ENCODE results near the gene ZFR2.
"Not testable (repeated sequence)": the region's sequence is repeated elsewhere in the genome, so short reads cannot be mapped to it uniquely, and the experiment has no call there.

ZFR2 gene

DNA sequence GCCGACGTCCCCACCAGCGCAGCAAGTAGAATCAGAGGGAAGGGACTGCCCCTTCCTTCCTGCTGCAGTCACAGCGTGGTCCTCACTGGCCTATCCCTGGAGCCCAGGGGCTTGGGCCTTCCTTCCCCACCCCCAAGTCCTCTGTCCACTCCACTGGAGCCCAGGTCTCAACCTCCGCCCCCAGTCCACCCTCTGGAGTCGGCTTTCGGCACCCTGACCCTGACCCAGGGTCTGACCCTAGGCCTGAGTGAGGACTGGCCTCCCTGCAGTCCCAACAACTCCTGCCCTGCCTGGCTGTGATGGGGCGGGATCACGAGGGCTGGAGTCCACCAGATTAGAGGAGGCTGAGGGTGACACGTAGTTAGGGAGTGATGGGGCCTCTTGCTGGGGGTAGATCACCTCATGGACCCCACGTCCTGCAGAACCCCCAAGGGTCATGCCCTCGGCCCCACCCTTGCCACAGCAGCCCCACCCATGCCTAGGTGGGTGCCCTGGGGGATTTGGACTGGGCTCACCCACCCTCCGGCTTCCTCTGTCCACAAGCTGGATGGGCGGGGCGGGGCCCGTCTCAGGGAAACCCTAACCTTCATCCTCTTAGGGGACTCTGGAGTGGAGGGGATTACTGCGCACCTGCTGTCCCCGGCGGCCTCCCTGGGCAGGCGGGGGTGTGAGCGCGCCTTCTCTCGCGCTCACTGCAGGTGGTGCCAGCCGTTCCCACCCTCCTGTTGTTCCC, 100.7 kb downstream of the ZFR2 start:
- peaks cover 30 to 36% of the 10 kb centered on the region in 2 donors for H3K36me3 Mint-ChIP-seq
- no peaks in the 10 kb centered on the region for H3K27me3 Mint-ChIP-seq
- H3K4me3 Mint-ChIP-seq: no peak overlapping the region
- DNase-seq (no peak), ATAC-seq (replicated peaks) (no peak)
- peaks cover 6 to 14% of the 10 kb centered on the region in 2 donors for H3K4me1 Mint-ChIP-seq
- H3K9me3 Mint-ChIP-seq: no peaks in the 10 kb centered on the region
- no peak overlapping the region for H3K27ac Mint-ChIP-seq

DNA sequence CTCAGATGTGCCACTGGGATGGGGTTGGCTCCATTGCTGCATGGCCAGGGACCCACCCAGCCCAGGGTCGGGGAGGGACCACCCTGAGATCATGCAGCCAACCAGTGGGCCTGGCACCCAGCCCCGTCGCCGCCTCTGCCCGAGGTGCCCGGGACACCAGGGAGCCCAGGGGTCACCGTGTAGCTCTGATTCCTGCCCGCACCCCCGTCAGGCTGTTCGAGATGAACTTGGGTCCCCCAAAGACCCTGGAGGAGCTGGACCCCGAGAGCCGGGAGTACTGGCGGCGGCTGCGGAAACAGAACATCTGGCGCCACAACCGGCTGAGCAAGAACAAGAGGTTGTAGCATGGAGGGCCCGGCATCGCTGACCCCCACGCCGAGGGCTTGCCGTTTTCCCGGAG, 101.8 kb downstream of the ZFR2 start:
- no peak overlapping the region for H3K4me3 Mint-ChIP-seq
- peaks cover 34 to 39% of the 10 kb centered on the region in 2 donors for H3K36me3 Mint-ChIP-seq

DNA sequence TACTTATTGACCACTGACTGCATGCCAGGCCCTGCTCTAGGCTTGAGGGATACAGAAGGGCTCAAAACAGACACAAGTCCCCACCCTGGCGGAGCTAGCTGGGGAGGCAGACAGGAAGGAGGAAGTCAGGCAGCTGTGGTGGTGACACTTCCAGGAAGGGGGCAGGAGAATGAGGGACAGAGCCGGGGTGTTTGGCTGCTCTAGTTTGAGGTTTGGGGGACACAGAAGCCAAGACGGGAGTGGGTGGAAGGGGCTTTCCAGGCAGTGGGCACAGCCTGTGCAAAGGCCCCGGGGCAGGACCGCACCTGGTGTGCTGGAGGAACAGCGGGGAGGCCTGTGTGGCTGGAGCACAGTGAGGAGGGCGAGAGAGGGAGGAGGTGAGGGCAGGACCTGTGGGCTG, 102.3 kb downstream of the ZFR2 start:
- H3K4me1 Mint-ChIP-seq: peaks cover 14 to 22% of the 10 kb centered on the region in 2 donors
- peak overlapping the region; percentile 47 for H3K27ac Mint-ChIP-seq
- H3K4me3 Mint-ChIP-seq: no peak overlapping the region
- H3K9me3 Mint-ChIP-seq: peaks cover 0 to 2% of the 10 kb centered on the region in 2 donors
- H3K36me3 Mint-ChIP-seq: peaks cover 34 to 39% of the 10 kb centered on the region in 2 donors
- H3K27me3 Mint-ChIP-seq: no peaks in the 10 kb centered on the region
- no peak for ATAC-seq (replicated peaks)
- DNase-seq: no peak

More for the DNA sequence above, 101.8 kb downstream of the ZFR2 start:
- Mint-ChIP-seq H3K9me3 (no peaks in the 10 kb centered on the region), H3K27me3 (no peaks in the 10 kb centered on the region), H3K27ac (no peak overlapping the region), H3K4me1 (peaks cover 9 to 17% of the 10 kb centered on the region in 2 donors)
- DNase-seq (no peak), ATAC-seq (replicated peaks) (no peak)

DNA sequence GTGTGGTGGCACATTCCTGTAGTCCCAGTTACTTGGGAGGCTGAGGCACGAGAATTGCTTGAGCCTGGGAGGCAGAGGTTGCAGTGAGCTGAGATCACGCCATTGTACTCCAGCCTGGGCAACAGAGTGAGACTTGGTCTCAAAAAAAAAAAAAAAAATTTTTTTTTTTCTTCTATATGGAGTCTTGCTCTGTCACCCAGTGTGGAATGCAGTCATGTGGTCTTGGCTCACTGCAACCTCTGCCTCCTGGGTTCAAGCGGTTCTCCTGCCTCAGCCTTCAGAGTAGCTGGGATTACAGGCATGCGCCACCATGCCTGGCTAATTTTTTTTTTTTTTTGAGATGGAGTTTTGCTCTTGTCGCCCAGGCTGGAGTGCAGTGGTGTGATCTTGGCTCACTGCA, 103.1 kb downstream of the ZFR2 start:
- not testable (repeated sequence) for ATAC-seq (replicated peaks); H3K4me3 Mint-ChIP-seq
- H3K4me1 Mint-ChIP-seq: peaks cover 20 to 29% of the 10 kb centered on the region in 2 donors

DNA sequence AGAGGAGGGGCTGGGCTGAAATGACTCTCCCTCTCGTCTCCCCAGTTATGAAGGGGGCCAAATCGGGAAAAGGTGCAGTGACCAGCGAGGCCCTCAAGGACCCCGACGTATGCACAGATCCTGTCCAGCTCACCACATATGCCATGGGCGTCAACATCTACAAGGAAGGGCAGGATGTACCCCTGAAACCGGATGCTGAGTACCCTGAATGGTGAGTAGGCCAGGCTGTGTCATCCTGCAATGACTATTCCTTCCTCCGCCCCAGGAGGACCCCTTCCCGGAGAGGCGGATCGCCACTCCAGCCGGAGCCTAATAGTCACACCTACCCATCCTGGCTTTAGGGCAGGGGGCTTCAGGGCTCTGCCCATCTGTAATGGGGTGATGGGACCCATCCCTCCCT, 103.7 kb downstream of the ZFR2 start:
- no peak for DNase-seq
- H3K27ac Mint-ChIP-seq: no peak overlapping the region
- no peaks in the 10 kb centered on the region for H3K27me3 Mint-ChIP-seq
- no peak overlapping the region for H3K4me3 Mint-ChIP-seq
- H3K4me1 Mint-ChIP-seq: peaks cover 20 to 34% of the 10 kb centered on the region in 2 donors
- H3K9me3 Mint-ChIP-seq: peaks cover 0 to 2% of the 10 kb centered on the region in 2 donors
- H3K36me3 Mint-ChIP-seq: peaks cover 33 to 37% of the 10 kb centered on the region in 2 donors
- ATAC-seq (replicated peaks): no peak

More for the DNA sequence above, 103.1 kb downstream of the ZFR2 start:
- not testable (repeated sequence) for H3K27ac Mint-ChIP-seq, H3K27me3 Mint-ChIP-seq, H3K9me3 Mint-ChIP-seq, DNase-seq
- H3K36me3 Mint-ChIP-seq: peaks cover 33 to 38% of the 10 kb centered on the region in 2 donors

DNA sequence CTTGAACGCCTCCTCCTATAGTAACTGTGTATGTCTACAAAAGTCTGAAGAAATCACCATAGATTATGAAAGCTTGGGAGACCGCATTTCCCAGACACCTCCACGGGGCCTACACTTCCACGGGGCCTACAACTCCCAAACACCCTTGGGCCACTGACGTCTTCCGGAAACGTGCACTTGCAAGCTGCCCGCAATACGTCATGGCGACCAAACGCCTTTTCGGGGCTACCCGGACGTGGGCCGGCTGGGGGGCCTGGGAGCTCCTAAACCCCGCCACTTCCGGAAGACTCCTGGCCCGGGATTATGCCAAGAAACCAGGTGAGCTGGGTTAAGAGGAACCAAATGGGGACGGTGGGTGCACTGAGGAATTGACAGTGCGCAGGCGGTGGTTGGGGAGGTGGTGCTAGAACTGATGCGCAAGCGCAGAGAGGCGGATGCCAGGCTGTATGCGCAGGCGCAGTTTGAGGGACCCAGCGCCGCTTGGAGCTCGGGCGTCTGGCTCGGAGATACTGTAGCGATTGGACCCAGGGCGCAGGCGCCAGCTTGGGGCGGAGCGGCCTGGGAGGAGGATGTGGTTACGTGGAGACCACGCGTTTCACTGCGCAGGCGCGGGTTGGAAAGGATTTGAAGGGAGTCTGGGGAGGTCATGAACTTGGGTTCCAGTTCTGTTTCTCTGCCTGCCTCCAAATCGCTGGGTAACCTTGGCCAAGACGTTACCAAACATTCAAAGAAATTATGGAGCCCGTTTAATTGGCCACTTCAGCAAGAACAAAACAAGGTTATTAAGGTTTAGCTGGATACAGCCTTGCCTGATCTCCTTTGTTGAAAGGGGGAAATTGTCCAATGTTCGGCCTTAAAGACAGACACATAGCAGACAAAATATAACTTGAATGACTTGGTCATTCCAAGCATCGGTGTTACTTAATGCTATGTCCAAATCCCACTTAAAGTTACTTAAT, 106.1 kb downstream of the ZFR2 start, which contains the start of gene MRPL54:
TSS of gene MRPL54 (plus strand) at position 182 of the 959 bp plus-strand sequence. CDS start at position 201, 19 bp downstream.
- Mint-ChIP-seq H3K4me1 (peaks cover 26 to 45% of the 10 kb centered on the region in 2 donors), H3K9me3 (peaks cover 0 to 2% of the 10 kb centered on the region in 2 donors), H3K36me3 (peaks cover 16 to 24% of the 10 kb centered on the region in 2 donors), H3K27ac (peak within 1 kb of the TSS; percentile 100), H3K4me3 (peak within 1 kb of the TSS; percentile 98 to 99), H3K27me3 (no peaks in the 10 kb centered on the region)
- ATAC-seq (replicated peaks): peak; percentile 88 to 90
- DNase-seq: peak; percentile 99

DNA sequence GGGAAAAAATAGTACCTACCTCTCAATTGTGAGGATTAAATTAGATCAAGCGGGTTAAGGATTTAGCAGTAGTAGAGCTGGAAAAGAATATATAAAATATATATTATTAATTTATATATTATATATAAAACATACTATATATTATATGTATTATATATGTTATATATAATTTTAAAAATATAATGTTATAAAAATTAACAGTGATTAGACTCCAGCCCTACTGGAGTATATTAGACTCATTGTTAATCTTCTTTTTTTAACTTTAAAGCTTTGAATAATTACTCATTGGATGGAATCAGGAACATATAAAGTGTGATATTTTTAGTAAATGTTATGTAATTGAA, 106.7 kb downstream of the ZFR2 start:
- Mint-ChIP-seq H3K36me3 (peaks cover 16 to 20% of the 10 kb centered on the region in 2 donors), H3K4me1 (peaks cover 26 to 45% of the 10 kb centered on the region in 2 donors), H3K4me3 (peak overlapping the region; percentile 98 to 99), H3K9me3 (peaks cover 0 to 2% of the 10 kb centered on the region in 2 donors), H3K27ac (peak overlapping the region; percentile 99), H3K27me3 (no peaks in the 10 kb centered on the region)
- no peak for DNase-seq
- ATAC-seq (replicated peaks): no peak

DNA sequence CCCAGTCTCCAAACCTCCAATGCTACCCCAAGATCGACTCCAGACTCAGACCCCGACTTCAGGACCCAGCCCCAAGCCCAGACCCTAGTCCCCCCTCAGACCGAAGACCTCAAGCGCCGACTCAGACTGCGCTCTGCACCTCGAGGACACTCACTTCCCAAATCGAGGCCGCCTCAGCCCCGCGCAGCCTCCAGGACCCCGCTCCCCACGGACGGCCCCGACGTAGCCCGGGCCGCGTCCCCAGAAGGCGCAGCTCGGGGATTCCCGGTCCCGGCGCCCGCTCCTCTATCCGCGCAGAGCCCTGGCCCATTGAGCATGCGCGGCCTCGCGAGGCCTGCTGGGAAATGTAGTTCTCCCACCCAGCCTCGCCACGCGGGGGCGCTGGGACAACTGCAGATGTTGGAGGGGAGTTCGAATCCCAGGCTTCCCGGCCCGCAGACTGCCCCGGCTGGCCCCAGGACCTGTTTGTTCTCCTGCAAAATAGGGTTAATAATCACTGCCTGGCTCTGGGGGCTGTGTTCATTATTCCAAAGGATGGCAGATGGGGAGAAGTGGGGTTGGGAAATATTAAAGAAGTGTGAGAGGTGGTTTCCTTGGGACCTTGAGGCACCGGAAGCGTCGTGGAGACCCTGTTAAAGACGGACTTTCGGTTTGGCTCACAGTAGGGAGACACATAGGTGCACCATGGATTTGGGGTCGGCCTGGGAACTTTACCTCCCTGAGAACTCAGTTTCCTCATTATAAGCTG, 107.3 kb downstream of the ZFR2 start, which contains the start of gene APBA3:
TSS of gene APBA3 (minus strand) at position 311 of the 748 bp plus-strand sequence. CDS start 1,428 bp downstream, outside the sequence.
- peak; percentile 61 to 62 for ATAC-seq (replicated peaks)
- H3K27ac Mint-ChIP-seq: peak within 1 kb of the TSS; percentile 100
- DNase-seq: peak; percentile 91
- peaks cover 0 to 2% of the 10 kb centered on the region in 2 donors for H3K9me3 Mint-ChIP-seq
- peaks cover 12 to 20% of the 10 kb centered on the region in 2 donors for H3K36me3 Mint-ChIP-seq
- H3K4me3 Mint-ChIP-seq: peak within 1 kb of the TSS; percentile 98 to 99
- peaks cover 24 to 42% of the 10 kb centered on the region in 2 donors for H3K4me1 Mint-ChIP-seq
- no peaks in the 10 kb centered on the region for H3K27me3 Mint-ChIP-seq

DNA sequence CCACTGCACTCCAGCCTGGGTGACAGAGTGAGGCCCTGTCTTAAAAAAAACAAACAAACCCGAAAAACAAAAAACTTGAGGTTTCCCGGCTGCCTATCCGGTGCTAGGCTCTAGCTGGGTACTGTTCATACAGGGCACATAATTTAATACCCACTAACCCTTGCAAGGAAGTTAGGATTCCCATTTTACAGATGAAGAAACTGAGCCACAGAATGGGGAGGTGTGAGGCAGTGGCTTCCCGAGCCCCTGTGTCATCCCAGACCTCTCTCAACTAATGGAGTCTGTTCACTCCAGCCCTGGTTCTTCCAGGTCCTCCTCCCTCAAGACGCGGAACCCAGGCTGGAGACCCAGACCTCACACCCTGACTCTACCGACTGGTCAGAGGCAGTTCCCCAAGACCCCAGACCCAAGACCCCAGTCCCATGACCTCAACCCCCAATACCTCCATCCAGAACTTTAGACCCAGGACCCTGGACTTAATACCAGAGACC, 107.9 kb downstream of the ZFR2 start:
- DNase-seq (no peak), ATAC-seq (replicated peaks) (no peak)
- H3K27ac Mint-ChIP-seq: peak overlapping the region; percentile 99
- H3K36me3 Mint-ChIP-seq: peaks cover 7 to 17% of the 10 kb centered on the region in 2 donors
- H3K4me3 Mint-ChIP-seq: peak overlapping the region; percentile 94 to 99
- peaks cover 20 to 39% of the 10 kb centered on the region in 2 donors for H3K4me1 Mint-ChIP-seq
- H3K27me3 Mint-ChIP-seq: no peaks in the 10 kb centered on the region
- H3K9me3 Mint-ChIP-seq: peaks cover 0 to 2% of the 10 kb centered on the region in 2 donors

DNA sequence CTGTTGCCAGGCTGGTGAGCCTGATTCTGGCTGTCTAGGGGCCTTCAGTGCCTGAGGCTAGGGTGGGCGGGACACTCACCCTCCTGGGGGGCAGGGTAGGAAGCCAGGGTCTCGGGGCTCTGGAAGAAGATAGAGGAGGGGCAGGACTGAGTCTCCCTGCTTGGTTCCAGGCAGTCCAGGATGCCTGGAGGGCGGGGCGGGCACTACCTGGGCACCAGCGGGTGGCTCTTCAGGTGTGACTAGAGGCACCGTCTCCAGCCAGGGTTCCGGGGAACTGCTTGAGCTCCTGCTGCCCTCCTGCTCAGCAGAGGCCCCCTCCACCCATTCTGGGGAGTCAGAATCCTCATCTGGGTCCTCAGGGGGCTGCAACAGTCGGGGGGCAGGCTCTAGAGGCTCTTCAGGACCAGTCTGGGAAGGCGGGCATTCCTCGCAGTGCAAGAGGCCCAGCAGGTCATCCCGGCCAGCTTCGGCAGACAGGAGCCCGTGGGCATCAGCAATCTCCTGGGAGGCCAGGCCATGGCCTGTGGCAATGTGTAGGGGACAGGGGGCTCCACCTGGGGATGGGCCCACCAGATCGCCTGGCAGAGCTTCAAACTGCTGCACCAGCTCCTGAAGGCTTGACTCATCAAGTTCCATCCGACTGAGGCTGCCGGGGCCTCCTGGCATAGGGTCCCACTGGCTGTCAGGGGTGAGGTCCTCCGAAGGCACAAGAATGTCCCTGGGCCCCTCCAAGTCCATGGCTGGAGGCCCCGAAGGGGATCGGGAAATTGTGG, 109.2 kb downstream of the ZFR2 start:
- Mint-ChIP-seq H3K9me3 (peaks cover 0 to 2% of the 10 kb centered on the region in 2 donors), H3K27me3 (no peaks in the 10 kb centered on the region), H3K27ac (peak overlapping the region; percentile 56), H3K4me3 (peak overlapping the region; percentile 28 to 46), H3K4me1 (peaks cover 25 to 50% of the 10 kb centered on the region in 2 donors), H3K36me3 (peaks cover 13 to 25% of the 10 kb centered on the region in 2 donors)
- DNase-seq (no peak), ATAC-seq (replicated peaks) (no peak)

DNA sequence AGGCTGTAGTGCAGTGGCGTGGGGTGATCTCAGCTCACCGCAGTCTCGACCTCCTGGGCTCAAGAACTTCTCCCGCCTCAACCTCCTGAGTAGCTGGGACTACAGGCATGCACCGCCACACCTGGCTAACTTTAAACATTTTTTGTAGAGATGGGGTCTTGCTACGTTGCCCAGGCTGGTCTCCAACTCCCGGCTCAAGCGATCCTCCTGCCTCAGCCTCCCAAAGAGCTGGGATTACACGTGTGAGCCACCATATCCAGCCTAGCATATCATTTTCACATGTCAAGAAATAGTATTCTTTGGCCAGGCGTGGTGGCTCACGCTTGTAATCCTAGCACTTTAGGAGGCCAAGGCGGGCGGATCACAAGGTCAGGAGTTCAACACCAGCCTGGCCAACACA, 110.5 kb downstream of the ZFR2 start:
- DNase-seq; H3K4me3 Mint-ChIP-seq; H3K9me3 Mint-ChIP-seq; H3K27ac Mint-ChIP-seq; ATAC-seq (replicated peaks); H3K27me3 Mint-ChIP-seq: not testable (repeated sequence)
- Mint-ChIP-seq H3K4me1 (peaks cover 25 to 54% of the 10 kb centered on the region in 2 donors), H3K36me3 (peaks cover 14 to 34% of the 10 kb centered on the region in 2 donors)

DNA sequence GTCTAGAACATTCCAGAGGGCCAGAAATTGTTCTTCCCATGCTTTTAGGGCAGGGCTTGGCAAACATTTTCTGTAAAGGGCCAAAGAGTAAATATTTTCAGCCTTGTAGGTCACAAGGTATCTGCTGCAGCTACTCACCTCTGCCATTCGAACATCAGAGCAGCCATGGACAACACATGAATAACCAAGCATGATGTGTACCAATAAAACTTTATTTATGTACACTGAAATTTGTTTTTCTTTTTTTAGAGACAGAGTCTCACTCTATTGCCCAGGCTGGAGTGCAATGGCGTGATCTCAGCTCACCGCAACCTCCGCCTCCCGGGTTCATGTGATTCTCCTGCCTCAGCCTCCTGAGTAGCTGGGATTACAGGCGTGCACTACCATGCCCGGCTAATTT, 111.1 kb downstream of the ZFR2 start:
- H3K9me3 Mint-ChIP-seq; DNase-seq; H3K27ac Mint-ChIP-seq; H3K4me3 Mint-ChIP-seq; H3K27me3 Mint-ChIP-seq; ATAC-seq (replicated peaks): not testable (repeated sequence)
- H3K36me3 Mint-ChIP-seq: peaks cover 14 to 35% of the 10 kb centered on the region in 2 donors
- H3K4me1 Mint-ChIP-seq: peaks cover 22 to 48% of the 10 kb centered on the region in 2 donors

Measured in stimulated activated naive B cell treated with anti-CD40 and anti-IgM and Interleukin-4, amounts not matched to agents 10 μg/mL and 1 μg/mL and 100 μg/mL, for 72 hours (primary cell).